IPS-18c (cell line): ENCODE data around the gene TDRD10.
A peak's percentile ranks its signal among the peaks of the same experiment; 100 is the strongest.

Source experiments
- H3K4me3 ChIP-seq: 2 replicates; pipeline ENCODE4 v1.7.0; 2013; ENCODE audit warnings: low read depth, mild to moderate bottlenecking, low read length, moderate library complexity; ENCODE audit not compliant: insufficient read depth
- H3K9me3 ChIP-seq: one replicate; pipeline ENCODE4 v1.6.1; 2013; ENCODE audit warnings: mild to moderate bottlenecking, low read length, moderate library complexity; ENCODE audit not compliant: control insufficient read depth, insufficient read depth

Gene TDRD10

DNA sequence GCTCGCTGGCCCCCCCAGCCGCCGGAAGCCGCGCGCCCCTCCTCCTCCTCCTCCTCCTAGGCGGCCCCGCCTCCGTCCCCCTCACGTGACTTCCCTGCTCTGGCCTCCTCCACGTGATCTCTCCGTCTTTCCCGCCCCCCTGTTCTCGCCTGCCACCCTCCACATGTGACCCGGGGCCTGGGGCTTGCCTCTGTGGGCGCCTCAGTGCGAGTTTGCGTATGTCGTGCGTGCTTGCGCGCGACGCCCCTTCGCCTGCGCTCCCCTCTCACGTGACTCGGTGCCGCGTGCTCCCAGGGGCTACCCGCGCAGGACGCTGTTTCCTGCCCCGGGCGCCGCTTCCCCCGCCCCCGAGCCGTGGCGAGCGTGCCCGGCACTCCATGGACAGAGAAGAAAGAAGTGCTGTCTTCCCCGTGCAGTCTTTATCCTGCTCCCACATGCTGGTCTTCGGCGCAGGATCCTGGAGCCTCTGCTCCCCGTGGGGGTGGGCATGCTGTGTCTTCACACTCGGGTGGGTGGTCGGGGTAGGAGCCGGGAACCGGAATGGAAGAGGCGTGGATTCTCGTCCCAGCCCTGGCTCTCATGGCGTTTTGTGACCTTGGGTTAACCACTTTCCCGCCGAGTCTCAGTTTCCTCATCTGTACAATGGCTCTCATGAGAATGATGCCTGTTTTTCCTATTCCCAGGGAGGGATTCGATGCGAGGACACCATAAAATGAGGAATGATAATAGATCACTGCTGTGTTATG lies 56.9 kb downstream of the TDRD10 start:
- Histone ChIP-seq H3K4me3 (peak overlapping the region; percentile 52), H3K9me3 (no peaks in the 10 kb centered on the region)

DNA sequence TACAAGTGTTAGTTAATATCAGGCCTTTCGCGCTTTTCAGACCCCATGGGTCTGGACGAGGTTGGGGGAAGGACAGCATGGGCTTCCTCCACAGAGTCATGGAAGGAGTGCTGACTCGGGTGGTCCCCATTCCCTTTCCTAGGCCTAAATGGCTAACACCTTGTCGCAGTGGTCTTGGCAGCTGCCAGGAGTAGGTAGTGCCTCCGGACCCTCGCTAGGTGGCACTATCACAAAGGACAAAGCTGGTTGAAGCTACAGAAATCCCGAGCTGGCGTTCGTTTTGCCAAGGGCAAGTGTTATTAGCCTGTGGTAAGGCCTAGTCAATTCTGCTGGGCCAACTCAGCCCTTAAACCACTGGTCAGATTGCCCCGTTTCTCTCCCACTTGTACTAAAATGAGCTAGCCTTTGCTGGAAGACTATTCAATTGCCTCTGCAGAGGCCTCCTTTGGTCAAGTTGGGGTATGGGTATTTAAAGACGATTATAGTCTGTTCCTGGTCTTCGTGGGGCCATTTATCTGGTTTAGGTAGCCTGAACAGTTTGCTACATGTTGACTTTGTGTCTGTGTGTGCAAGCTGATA lies 57.5 kb downstream of the TDRD10 start:
- no peaks in the 10 kb centered on the region for H3K9me3 ChIP-seq

DNA sequence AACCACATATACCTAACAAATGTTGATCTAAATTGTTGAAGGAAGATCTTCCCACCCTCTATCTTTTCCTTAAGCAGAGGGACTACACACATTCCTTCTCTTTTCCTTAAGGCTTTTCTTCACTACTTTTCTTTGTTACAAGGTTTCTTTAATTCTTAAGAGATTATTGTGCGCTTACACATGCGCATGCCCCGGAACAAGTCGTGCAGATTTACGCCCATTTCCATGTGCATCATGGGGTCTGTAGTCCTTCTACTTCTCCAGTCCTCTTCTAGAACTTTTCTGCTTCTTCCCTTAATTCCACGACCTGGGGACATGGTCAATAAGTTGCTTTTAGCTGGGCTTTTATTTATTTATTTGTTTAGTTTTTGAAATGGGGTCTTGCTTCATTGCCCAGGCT lies 63.9 kb downstream of the TDRD10 start:
- Histone ChIP-seq H3K9me3 (no peaks in the 10 kb centered on the region), H3K4me3 (no peak overlapping the region)

More for the DNA sequence above, 57.5 kb downstream of the TDRD10 start:
- H3K4me3 ChIP-seq = peak overlapping the region; percentile 52; the same call in 1 of the 2 replicates

DNA sequence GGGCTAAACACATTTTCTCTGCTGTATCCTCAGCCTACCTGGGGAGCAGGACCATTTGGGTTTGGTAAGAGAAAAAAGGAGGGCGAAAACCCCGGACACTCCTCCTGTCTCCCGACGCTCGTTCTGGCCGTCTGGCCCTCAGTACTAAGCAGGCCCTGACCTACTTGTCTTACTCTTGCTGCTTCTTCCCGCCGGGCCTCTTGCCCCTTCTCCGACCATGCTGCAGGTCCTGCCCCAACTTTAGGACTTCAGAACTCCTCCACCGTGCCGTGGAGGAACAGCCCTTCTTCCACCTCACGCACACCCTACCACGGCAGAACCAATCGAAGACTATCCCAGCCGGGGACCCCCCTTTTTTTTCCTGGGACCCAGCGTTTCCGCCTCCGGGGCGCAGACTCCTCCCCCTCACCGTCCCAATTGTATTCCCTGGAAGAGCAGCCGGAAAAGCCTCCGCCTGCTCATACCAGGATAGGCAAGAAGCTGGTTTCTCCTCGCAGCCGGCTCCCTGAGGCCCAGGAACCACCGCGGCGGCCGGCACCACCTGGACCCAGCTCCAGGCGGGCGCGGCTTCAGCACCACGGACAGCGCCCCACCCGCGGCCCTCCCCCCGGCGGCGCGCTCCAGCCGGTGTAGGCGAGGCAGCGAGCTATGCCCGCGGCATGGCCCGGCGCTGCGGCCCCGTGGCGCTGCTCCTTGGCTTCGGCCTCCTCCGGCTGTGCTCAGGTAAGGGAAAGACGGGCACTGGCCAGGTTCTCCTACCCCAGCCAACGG lies 65.6 kb downstream of the TDRD10 start, which contains the start of gene CHRNB2:
TSS of gene CHRNB2 (plus strand) at position 393 of the 771 bp plus-strand sequence. CDS start at position 660, 267 bp downstream.
- peaks cover 2% of the 10 kb centered on the region for H3K9me3 ChIP-seq

DNA sequence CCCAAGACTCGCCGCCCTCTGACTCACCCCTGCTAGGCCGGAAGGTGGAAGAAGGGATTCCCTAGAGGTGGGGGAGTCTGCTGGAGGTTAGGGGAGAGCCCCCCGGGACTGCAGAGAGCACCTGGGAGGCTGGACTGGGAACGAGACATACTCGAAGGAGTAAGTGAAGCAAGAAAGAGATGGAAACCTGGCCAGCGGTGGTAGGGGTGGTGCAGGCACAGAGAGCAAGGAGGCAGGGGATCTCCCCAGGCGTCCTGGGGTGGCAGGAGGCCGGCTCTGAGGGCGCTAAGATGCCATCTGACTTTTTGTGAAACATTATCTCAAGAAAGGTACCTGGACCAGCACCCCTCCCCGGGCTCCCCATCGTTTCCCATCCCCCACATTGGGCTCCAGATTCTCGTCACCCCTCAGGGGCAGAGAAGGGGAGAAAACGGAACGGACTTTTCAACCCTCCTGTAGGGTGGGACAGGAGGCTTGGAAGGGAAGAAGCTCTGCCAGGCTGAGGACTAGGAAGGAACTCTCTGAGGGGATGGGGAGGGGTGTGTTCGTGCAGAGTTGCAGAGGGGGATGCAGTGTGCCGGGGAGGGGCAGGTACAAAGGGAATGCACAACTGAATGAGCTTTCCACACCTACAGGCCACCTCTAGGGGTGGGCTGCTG lies 66.3 kb downstream of the TDRD10 start:
- peak overlapping the region; percentile 51 for H3K4me3 ChIP-seq
- peaks cover 2% of the 10 kb centered on the region for H3K9me3 ChIP-seq

More for the DNA sequence above, 65.6 kb downstream of the TDRD10 start, which contains the start of gene CHRNB2:
- H3K4me3 ChIP-seq = peak within 1 kb of the TSS; percentile 74

DNA sequence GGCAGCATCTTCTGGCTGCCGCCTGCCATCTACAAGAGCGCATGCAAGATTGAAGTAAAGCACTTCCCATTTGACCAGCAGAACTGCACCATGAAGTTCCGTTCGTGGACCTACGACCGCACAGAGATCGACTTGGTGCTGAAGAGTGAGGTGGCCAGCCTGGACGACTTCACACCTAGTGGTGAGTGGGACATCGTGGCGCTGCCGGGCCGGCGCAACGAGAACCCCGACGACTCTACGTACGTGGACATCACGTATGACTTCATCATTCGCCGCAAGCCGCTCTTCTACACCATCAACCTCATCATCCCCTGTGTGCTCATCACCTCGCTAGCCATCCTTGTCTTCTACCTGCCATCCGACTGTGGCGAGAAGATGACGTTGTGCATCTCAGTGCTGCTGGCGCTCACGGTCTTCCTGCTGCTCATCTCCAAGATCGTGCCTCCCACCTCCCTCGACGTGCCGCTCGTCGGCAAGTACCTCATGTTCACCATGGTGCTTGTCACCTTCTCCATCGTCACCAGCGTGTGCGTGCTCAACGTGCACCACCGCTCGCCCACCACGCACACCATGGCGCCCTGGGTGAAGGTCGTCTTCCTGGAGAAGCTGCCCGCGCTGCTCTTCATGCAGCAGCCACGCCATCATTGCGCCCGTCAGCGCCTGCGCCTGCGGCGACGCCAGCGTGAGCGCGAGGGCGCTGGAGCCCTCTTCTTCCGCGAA lies 69.4 kb downstream of the TDRD10 start:
- Histone ChIP-seq H3K9me3 (peaks cover 2% of the 10 kb centered on the region), H3K4me3 (no peak overlapping the region)

DNA sequence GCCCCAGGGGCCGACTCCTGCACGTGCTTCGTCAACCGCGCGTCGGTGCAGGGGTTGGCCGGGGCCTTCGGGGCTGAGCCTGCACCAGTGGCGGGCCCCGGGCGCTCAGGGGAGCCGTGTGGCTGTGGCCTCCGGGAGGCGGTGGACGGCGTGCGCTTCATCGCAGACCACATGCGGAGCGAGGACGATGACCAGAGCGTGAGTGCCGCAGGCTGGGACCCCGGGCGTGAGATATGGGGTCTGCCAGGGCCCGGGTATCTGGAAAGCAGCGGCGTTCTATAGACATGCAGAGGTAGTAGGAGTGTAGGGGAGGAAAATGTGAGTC lies 69.9 kb downstream of the TDRD10 start:
- no peak overlapping the region for H3K4me3 ChIP-seq
- H3K9me3 ChIP-seq = peaks cover 2% of the 10 kb centered on the region

DNA sequence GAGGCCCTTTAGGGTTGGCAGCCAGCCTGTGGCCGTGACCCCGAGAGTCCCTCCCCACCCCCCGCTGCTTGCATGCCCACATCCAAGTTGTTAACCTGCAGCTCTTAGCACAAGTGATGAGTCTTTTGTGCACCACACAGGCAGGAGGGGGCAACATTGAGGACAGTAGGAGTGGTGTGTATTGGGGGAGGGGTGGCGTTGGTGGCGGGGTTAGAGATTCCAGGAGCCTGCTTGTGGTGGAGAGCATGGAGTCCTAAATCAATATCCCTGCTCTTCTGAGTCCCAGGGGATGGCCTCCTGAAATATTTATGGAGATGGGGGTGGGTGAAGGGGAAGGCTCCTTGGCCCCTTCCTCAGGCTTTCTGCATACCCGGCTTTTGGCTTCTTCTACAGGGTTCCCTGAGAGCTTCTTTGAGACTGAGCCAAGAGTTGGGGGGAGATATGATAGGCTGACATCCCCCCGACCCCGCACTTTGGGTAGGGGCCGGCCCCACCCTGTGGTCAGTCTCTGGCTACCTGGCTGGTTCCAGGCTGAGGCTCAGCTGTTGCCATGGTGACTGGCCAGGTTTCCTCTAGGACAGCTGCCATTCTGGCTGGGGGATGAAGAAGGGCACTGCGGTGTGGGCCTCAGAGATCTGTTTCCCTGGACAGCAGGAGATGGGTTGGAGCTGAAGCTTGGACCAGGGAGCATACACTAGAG lies 70.6 kb downstream of the TDRD10 start:
- H3K9me3 ChIP-seq = peaks cover 2% of the 10 kb centered on the region
- H3K4me3 ChIP-seq = no peak overlapping the region

DNA sequence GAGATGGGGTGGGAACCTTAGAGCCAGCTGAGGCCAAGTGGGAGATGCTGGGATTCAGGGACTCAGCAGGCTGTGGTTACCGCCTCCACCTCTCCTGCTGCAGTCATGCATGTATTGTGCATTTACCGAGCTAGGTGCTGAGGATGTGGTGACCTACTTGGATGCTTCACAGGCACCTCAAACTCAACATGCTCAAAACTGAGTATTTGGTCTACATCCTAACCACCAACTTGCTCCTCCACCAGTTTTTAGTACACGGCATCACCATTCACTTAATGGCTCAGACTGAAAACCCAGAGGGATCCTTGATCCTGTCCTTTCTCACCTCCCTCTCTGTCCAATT lies 71.1 kb downstream of the TDRD10 start:
- peaks cover 2% of the 10 kb centered on the region for H3K9me3 ChIP-seq
- no peak overlapping the region for H3K4me3 ChIP-seq

DNA sequence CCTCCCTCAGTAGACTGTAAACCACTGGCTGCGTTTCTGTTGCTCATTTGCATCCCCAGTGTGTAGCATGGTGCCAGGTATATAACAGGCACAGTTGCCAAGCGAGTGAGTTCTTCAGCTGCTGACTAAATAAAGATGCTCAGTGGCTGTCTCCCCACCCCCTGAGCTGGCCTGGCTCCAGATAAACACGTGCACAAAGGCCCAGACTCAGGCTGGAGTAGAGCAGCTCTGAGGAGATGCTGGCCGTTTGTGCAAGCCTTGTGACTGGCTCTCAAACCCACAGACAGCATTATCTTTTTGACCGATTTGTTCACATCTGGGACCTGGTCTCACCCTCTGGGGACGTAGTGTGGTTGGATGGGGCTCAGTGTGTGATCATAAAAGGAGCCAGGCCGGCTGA lies 72.7 kb downstream of the TDRD10 start:
- Histone ChIP-seq H3K4me3 (no peak overlapping the region), H3K9me3 (peaks cover 2% of the 10 kb centered on the region)

DNA sequence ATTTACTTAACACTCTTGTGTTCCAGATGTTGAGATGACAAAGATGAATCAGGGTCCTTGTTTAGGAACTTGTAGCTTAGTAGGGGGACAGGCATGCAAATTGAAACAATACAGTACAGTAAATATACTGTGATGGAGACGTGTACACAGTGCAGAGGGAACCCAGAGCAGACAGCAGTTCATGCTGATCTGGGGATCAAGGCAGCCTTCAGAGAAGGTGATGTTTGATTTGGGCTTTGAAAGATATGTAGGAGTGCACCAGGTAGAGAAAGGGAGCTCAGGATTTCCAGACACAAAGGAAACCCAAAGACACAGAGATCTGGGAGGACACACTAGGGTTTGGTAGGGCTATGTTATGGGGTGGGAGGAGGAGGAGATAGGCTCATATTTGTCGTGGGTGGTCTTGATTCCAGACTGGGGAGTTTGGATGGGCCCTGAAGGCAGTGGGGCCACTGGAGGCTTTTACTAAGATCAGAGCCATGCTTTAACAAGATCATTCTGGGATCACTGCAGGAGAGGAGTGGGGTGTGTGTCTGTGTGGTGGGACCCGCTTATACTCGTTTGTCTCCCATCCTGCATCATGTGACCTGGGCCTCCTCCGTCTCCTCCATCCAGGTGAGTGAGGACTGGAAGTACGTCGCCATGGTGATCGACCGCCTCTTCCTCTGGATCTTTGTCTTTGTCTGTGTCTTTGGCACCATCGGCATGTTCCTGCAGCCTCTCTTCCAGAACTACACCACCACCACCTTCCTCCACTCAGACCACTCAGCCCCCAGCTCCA lies 73.3 kb downstream of the TDRD10 start:
- Histone ChIP-seq H3K4me3 (no peak overlapping the region), H3K9me3 (peaks cover 2% of the 10 kb centered on the region)

DNA sequence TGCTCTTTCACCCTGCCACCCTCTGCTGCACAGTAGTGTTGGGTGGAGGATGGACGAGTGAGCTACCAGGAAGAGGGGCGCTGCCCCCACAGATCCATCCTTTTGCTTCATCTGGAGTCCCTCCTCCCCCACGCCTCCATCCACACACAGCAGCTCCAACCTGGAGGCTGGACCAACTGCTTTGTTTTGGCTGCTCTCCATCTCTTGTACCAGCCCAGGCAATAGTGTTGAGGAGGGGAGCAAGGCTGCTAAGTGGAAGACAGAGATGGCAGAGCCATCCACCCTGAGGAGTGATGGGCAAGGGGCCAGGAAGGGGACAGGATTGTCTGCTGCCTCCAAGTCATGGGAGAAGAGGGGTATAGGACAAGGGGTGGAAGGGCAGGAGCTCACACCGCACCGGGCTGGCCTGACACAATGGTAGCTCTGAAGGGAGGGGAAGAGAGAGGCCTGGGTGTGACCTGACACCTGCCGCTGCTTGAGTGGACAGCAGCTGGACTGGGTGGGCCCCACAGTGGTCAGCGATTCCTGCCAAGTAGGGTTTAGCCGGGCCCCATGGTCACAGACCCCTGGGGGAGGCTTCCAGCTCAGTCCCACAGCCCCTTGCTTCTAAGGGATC lies 74.0 kb downstream of the TDRD10 start:
- Histone ChIP-seq H3K4me3 (no peak overlapping the region), H3K9me3 (peaks cover 1% of the 10 kb centered on the region)

DNA sequence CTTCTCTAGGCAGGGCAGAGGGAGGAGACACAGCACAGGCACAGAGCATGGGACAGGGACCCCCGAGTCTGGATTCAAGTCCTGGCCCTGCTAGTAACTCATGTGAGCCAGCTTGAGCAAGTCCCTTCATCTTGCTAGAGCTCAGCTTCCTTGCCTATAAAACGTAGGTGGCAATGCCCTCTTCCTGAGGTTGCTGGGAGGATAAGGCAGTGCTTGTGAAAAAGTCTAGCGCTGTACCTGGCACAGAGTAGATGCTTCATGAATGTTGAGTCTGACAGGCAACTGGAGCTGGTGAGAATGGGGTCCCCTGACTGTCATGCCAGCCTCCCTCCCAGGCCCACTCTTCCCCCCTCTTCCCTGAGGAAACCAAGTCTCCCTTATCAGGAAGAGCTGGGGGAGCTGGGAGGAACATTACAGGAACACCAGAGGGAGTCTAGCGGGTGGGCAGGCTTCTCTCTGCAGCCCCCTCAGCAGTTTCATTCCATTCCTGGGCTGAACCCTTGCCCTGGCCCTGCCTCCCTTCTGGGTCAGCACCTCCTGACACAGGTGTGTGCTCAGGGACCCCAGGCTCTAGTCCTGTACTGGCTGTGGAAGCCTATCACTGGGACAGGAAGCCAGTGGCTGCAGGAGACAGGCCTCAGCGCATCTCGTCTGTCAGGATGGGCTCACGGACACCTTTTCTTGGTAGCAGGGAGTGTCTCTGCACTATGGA lies 75.5 kb downstream of the TDRD10 start:
- H3K9me3 ChIP-seq = no peaks in the 10 kb centered on the region

DNA sequence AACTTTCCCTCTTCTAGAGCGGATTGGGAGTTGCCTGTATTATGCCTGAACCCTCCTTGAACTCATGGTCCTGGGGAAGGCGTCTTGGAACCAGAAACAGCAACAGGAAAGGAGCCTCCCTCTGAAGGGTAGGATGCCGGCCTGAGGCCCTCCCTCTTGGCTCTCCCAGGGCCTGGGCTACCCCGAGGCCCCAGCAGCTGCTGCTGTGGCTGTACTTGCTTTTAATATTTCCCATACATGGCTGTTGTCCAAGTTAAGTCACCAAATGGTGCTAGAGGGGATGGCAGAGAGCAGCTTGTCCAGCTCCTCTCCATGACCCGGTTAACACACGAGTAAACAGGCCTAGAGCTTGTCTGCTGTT lies 76.0 kb downstream of the TDRD10 start:
- Histone ChIP-seq H3K4me3 (no peak overlapping the region), H3K9me3 (no peaks in the 10 kb centered on the region)

More for the DNA sequence above, 75.5 kb downstream of the TDRD10 start:
- no peak overlapping the region; the same call in 1 of the 2 replicates for H3K4me3 ChIP-seq

DNA sequence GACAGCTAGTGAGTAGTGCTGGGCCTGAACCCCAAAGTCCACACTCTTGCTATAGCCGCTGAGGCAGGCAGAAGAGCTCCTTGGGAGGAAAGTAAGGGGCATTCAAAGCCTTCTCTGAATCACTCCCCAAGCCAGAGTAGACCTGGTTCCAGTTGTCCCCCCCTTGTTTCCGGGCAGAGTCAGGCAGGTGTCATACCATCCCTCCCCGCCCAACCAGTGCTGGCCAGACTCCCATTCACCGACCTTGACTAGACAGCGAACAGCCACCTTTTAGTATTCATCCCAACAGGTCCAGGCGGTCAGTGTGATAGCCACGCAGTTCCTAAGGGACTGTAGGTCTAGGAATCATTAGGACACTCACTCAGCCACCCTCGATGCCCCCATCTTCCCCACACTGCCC lies 77.4 kb downstream of the TDRD10 start:
- Histone ChIP-seq H3K4me3 (no peak overlapping the region), H3K9me3 (no peaks in the 10 kb centered on the region)
